PC-3 (cell line): ENCODE results near the gene FAM229B. TPM values are rescaled to one million over a fixed set of nuclear protein-coding genes. Genes with fewer than 3 reads are reported as not detected.
"Not testable (repeated sequence)": the region's sequence is repeated elsewhere in the genome, so short reads cannot be mapped to it uniquely, and the experiment has no call there.

Source experiments
- ATAC-seq: fragments of 200-7000 bp; cut with Tn5 transposase; 2 replicates; pipeline ENCODE4 v1.9.1; 2020; ENCODE audit warnings: mild to moderate bottlenecking, moderate library complexity
- BruUV-seq: library from RNA; stranded (reverse); fragments of 400-500 nt; replicated peaks from 2 replicates; lab custom pipeline; 2021; lab: Mats Ljungman, UMichigan
- CTCF ChIA-PET: fragments of 300-600 bp; sonication (Branson Sonifier 250); formaldehyde crosslinking; loops from one replicate; lab custom pipeline; 2022; ENCODE audit warnings: antibody characterized with exemption; lab: Charles Lee
- POLR2A ChIA-PET: fragments of 300-600 bp; sonication (Branson Sonifier 250); formaldehyde crosslinking; loops from one replicate; lab custom pipeline; 2022; ENCODE audit warnings: antibody characterized with exemption; ENCODE audit not compliant: unreplicated experiment; lab: Charles Lee
- DNase-seq: peaks from one replicate; pipeline ENCODE4 v3.0.0-alpha.2; 2015
- H2AFZ ChIP-seq: fragments of 300-600 bp; sonication (generic); 2 replicates; pipeline ENCODE4 v1.6.0; 2016; ENCODE audit warnings: antibody characterized with exemption, low read length
- H3F3A ChIP-seq: fragments of 300-600 bp; sonication (generic); one replicate; pipeline ENCODE4 v1.6.0; 2017; ENCODE audit warnings: antibody characterized with exemption, low read length, control low read depth, mild to moderate bottlenecking; ENCODE audit not compliant: unreplicated experiment
- H3K27ac ChIP-seq: fragments of 300-600 bp; sonication (generic); 2 replicates; pipeline ENCODE4 v1.5.1; 2016; ENCODE audit warnings: mild to moderate bottlenecking, low read length
- H3K27me3 ChIP-seq: fragments of 300-600 bp; sonication (generic); 2 replicates; pipeline ENCODE4 v1.6.1; 2016; ENCODE audit warnings: low read length, mixed read lengths
- H3K36me3 ChIP-seq: fragments of 300-600 bp; sonication (generic); 2 replicates; pipeline ENCODE4 v1.6.1; 2016; ENCODE audit warnings: low read depth, mixed run types, low read length, mixed read lengths
- H3K4me1 ChIP-seq: fragments of 300-600 bp; sonication (generic); 2 replicates; pipeline ENCODE4 v1.5.1; 2016; ENCODE audit warnings: low read length; ENCODE audit not compliant: insufficient read depth
- H3K4me2 ChIP-seq: fragments of 300-600 bp; sonication (generic); 2 replicates; pipeline ENCODE4 v1.6.0; 2016; ENCODE audit warnings: low read length
- H3K4me3 ChIP-seq: fragments of 300-600 bp; sonication (generic); 2 replicates; pipeline ENCODE4 v1.5.1; 2016; ENCODE audit warnings: mild to moderate bottlenecking, low read length, mixed read lengths
- H3K79me2 ChIP-seq: fragments of 300-600 bp; sonication (generic); 2 replicates; pipeline ENCODE4 v1.6.1; 2017; ENCODE audit warnings: low read length, mixed read lengths
- H3K9ac ChIP-seq: fragments of 300-600 bp; sonication (generic); 2 replicates; pipeline ENCODE4 v1.6.0; 2016; ENCODE audit warnings: mild to moderate bottlenecking, low read length
- H3K9me2 ChIP-seq: fragments of 300-600 bp; sonication (generic); replicated peaks from 2 replicates; pipeline ENCODE4 v1.6.1; 2016; ENCODE audit warnings: mixed run types, low read length, mixed read lengths
- H3K9me3 ChIP-seq: fragments of 300-600 bp; sonication (generic); 2 replicates; pipeline ENCODE4 v1.6.1; 2016; ENCODE audit warnings: low read length, mixed read lengths
- H4K20me1 ChIP-seq: fragments of 300-600 bp; sonication (generic); 2 replicates; pipeline ENCODE4 v1.6.1; 2016; ENCODE audit warnings: low read length, mixed read lengths
- EZH2 ChIP-seq: fragments of 300-600 bp; sonication (generic); IDR thresholded peaks from one replicate; pipeline ENCODE4 v1.6.1; 2017; ENCODE audit warnings: antibody characterized with exemption, mild to moderate bottlenecking, low read length; ENCODE audit not compliant: unreplicated experiment
- EZH2phosphoT487 ChIP-seq: fragments of 300-600 bp; sonication (generic); IDR thresholded peaks from 2 replicates; pipeline ENCODE4 v1.6.1; 2018; ENCODE audit warnings: mild to moderate bottlenecking, antibody characterized with exemption, low read length, borderline replicate concordance
- intact Hi-C: fragments of 100-400 bp; cut with micrococcal nuclease; formaldehyde crosslinking; loops from 2 replicates; pipeline ENCODE4 v1.9.0; 2023
- total RNA-seq: library from RNA; depleted of rRNA; stranded (reverse); fragments of >200 nt; gene quantifications from 2 replicates; pipeline ENCODE4 v1.2.3, GENCODE V29; 2014
- TF ChIP-seq, protein P1 (sequence below): fragments of 300-600 bp; sonication (generic); conservative IDR thresholded peaks from 2 replicates; pipeline ENCODE4 v1.5.1; 2017; ENCODE audit warnings: antibody characterized with exemption, low read depth, mild to moderate bottlenecking, low read length

The FAM229B gene
- total RNA-seq, 1 experiment from 2014 or later = 6.7 TPM

DNA sequence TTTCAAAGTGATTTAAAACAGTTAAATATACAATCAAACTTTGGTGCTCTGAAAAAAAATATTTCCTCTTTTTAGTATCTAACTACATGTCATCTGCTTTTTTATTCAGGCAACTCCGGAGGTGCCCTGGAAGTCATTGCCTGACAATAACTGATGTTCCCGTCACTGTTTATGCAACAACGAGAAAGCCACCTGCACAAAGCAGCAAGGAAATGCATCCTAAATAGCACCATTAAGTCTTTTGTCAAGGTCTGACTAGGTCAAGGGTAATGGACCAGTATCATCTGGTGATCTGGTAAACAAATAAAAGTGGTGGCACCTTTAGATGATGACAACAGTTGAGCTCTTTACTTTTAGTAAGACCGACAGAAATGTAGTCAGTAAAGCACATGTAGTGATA lies 13.2 kb downstream of the FAM229B start:
- no peak for DNase-seq

DNA sequence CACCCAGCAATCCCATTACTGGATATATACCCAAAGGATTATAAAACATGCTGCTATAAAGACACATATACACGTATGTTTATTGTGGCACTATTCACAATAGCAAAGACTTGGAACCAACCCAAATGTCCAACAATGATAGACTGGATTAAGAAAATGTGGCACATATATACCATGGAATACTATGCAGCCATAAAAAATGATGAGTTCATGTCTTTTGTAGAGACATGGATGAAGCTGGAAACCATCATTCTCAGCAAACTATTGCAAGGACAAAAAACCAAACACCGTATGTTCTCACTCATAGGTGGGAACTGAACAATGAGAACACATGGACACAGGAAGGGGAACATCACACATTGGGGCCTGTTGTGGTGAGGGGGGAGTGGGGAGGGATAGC lies 18.6 kb downstream of the FAM229B start:
- H3F3A ChIP-seq, H3K4me3 ChIP-seq, ATAC-seq, intact Hi-C loops, BruUV-seq, H3K9ac ChIP-seq, DNase-seq, POLR2A ChIA-PET, H3K27me3 ChIP-seq, H3K9me2 ChIP-seq, H3K9me3 ChIP-seq, H3K27ac ChIP-seq, H3K4me1 ChIP-seq, H3K36me3 ChIP-seq, CTCF ChIA-PET, H3K4me2 ChIP-seq, H2AFZ ChIP-seq, H4K20me1 ChIP-seq, H3K79me2 ChIP-seq: not testable (repeated sequence)

More for the DNA sequence above, 13.2 kb downstream of the FAM229B start:
- no peaks in the 10 kb centered on the region for H3K79me2 ChIP-seq
- ChIA-PET POLR2A (no interaction called here), CTCF (no interaction called here)
- no peak overlapping the region for H3K4me3 ChIP-seq
- H3K9me3 ChIP-seq = no peaks in the 10 kb centered on the region
- no peaks in the 10 kb centered on the region for H4K20me1 ChIP-seq
- no peaks in the 10 kb centered on the region for H3K9me2 ChIP-seq
- ATAC-seq = no peak
- H3K27me3 ChIP-seq = no peaks in the 10 kb centered on the region
- intact Hi-C loops = no loop called here
- TF ChIP-seq, protein P1, sequence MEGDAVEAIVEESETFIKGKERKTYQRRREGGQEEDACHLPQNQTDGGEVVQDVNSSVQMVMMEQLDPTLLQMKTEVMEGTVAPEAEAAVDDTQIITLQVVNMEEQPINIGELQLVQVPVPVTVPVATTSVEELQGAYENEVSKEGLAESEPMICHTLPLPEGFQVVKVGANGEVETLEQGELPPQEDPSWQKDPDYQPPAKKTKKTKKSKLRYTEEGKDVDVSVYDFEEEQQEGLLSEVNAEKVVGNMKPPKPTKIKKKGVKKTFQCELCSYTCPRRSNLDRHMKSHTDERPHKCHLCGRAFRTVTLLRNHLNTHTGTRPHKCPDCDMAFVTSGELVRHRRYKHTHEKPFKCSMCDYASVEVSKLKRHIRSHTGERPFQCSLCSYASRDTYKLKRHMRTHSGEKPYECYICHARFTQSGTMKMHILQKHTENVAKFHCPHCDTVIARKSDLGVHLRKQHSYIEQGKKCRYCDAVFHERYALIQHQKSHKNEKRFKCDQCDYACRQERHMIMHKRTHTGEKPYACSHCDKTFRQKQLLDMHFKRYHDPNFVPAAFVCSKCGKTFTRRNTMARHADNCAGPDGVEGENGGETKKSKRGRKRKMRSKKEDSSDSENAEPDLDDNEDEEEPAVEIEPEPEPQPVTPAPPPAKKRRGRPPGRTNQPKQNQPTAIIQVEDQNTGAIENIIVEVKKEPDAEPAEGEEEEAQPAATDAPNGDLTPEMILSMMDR = no peak
- TF ChIP-seq EZH2 (no peak), EZH2phosphoT487 (no peak)
- H3K36me3 ChIP-seq = no peaks in the 10 kb centered on the region
- H3K27ac ChIP-seq = no peak overlapping the region
- no peak overlapping the region for H2AFZ ChIP-seq
- H3F3A ChIP-seq = no peaks in the 10 kb centered on the region
- H3K4me2 ChIP-seq = no peak overlapping the region
- H3K9ac ChIP-seq = no peak overlapping the region
- BruUV-seq = no TSS peak
- H3K4me1 ChIP-seq = no peaks in the 10 kb centered on the region

DNA sequence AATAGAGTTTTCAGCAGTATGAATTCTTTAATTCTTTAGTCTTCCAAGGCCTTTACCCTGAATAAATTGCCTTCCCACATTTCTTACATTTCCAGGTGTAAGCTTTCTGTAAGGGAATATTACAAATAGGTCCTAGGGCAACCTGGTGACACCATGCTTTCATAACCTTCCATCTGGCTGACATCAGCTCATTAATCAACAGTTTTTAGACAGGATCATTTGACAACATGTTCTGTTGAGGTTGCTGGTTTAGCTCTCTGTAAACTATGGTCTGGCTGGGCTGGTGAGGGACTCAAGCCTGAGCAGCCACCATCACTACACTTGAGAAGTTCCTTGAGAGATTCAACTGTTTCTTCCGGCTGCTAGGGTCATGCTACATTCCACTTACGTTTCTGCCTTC lies 19.2 kb downstream of the FAM229B start:
- CTCF ChIA-PET = no interaction called here

More for the DNA sequence above, 19.2 kb downstream of the FAM229B start:
- no peak overlapping the region for H3K4me2 ChIP-seq
- H3K9ac ChIP-seq = no peak overlapping the region
- H3K9me3 ChIP-seq = no peaks in the 10 kb centered on the region
- H3K4me3 ChIP-seq = no peak overlapping the region
- H3K4me1 ChIP-seq = no peaks in the 10 kb centered on the region
- no TSS peak for BruUV-seq
- ATAC-seq (no peak), DNase-seq (no peak)
- TF ChIP-seq EZH2phosphoT487 (no peak), EZH2 (no peak)
- TF ChIP-seq, protein P1 = no peak
- POLR2A ChIA-PET = no interaction called here
- no peaks in the 10 kb centered on the region for H3K36me3 ChIP-seq
- H2AFZ ChIP-seq = no peak overlapping the region
- H3K79me2 ChIP-seq = no peaks in the 10 kb centered on the region
- no peaks in the 10 kb centered on the region for H3F3A ChIP-seq
- intact Hi-C loops = no loop called here
- no peaks in the 10 kb centered on the region for H3K27me3 ChIP-seq
- H3K27ac ChIP-seq = no peak overlapping the region
- H3K9me2 ChIP-seq = no peaks in the 10 kb centered on the region
- H4K20me1 ChIP-seq = no peaks in the 10 kb centered on the region
